WTC11 (cell line): ENCODE results near the gene HS2ST1. TPM values are rescaled to one million over a fixed set of nuclear protein-coding genes. Genes with fewer than 3 reads are reported as not detected.

Experiments
- ATAC-seq: fragments of 200-7000 bp; cut with Tn5 transposase; 2 replicates; pipeline ENCODE4 v1.10.0; 2021; ENCODE audit warnings: mild to moderate bottlenecking, moderate library complexity
- CTCF ChIA-PET: fragments of 300-600 bp; sonication (Branson Sonifier 250); formaldehyde crosslinking; loops from one replicate; lab custom pipeline; 2021; ENCODE audit warnings: antibody characterized with exemption; lab: Charles Lee
- POLR2A ChIA-PET: fragments of 350-600 bp; sonication (Branson Sonifier 250); formaldehyde crosslinking; loops from one replicate; lab custom pipeline; 2021; ENCODE audit warnings: antibody characterized with exemption; lab: Charles Lee
- DNase-seq: peaks from one replicate; pipeline ENCODE4 v3.0.0; 2021; ENCODE audit warnings: low spot score
- H3K27ac Mint-ChIP-seq: 2 replicates; pipeline ENCODE4 v1.8.0; 2021; ENCODE audit warnings: mixed read lengths
- H3K27me3 Mint-ChIP-seq: 2 replicates; pipeline ENCODE4 v1.8.0; 2021; ENCODE audit warnings: low read depth, mild to moderate bottlenecking, moderate library complexity, mixed read lengths
- H3K36me3 Mint-ChIP-seq: 2 replicates; pipeline ENCODE4 v1.8.0; 2021; ENCODE audit warnings: mixed read lengths
- H3K4me1 Mint-ChIP-seq: 2 replicates; pipeline ENCODE4 v1.8.0; 2022; ENCODE audit warnings: mixed read lengths
- H3K4me3 Mint-ChIP-seq: 2 replicates; pipeline ENCODE4 v1.8.0; 2021; ENCODE audit warnings: mild to moderate bottlenecking, moderate library complexity, mixed read lengths
- H3K9me3 Mint-ChIP-seq: 2 replicates; pipeline ENCODE4 v1.8.0; 2021; ENCODE audit warnings: mixed read lengths
- CREB1 ChIP-seq: sonication (generic); formaldehyde crosslinking; IDR thresholded peaks from 2 replicates; pipeline ENCODE4 v1.8.0; 2023; ENCODE audit warnings: mild to moderate bottlenecking, missing genetic modification reagents
- ERG ChIP-seq: fragments of 250-450 bp; sonication (Bioruptor Pico); IDR thresholded peaks from 2 replicates; pipeline ENCODE4 v1.8.0; 2021; ENCODE audit warnings: mild to moderate bottlenecking
- FOXK1 ChIP-seq: sonication (generic); formaldehyde crosslinking; IDR thresholded peaks from 2 replicates; pipeline ENCODE4 v1.8.0; 2022; ENCODE audit warnings: mild to moderate bottlenecking, moderate library complexity, missing genetic modification reagents
- FOXP1 ChIP-seq: sonication (generic); formaldehyde crosslinking; IDR thresholded peaks from 2 replicates; pipeline ENCODE4 v1.8.0; 2022; ENCODE audit warnings: missing genetic modification reagents, mild to moderate bottlenecking, moderate library complexity, borderline replicate concordance
- GRHL2 ChIP-seq: fragments of 250-450 bp; sonication (Bioruptor Pico); IDR thresholded peaks from 2 replicates; pipeline ENCODE4 v1.8.0; 2022; ENCODE audit warnings: mild to moderate bottlenecking, moderate library complexity; ENCODE audit not compliant: insufficient replicate concordance, severe bottlenecking
- JAZF1 ChIP-seq: fragments of 250-450 bp; sonication (Bioruptor Pico); IDR thresholded peaks from 2 replicates; pipeline ENCODE4 v1.9.0; 2021; ENCODE audit warnings: moderate library complexity, mild to moderate bottlenecking, inconsistent platforms
- KAT7 ChIP-seq: sonication (generic); formaldehyde crosslinking; IDR thresholded peaks from 2 replicates; pipeline ENCODE4 v1.8.1; 2023; ENCODE audit warnings: missing genetic modification reagents, mild to moderate bottlenecking, borderline replicate concordance
- MAX ChIP-seq: sonication (generic); formaldehyde crosslinking; IDR thresholded peaks from 2 replicates; pipeline ENCODE4 v1.8.0; 2022; ENCODE audit warnings: mild to moderate bottlenecking, missing genetic modification reagents
- MLX ChIP-seq: sonication (generic); formaldehyde crosslinking; IDR thresholded peaks from 2 replicates; pipeline ENCODE4 v1.8.1; 2023; ENCODE audit warnings: mild to moderate bottlenecking, missing genetic modification reagents, moderate library complexity
- MYBL2 ChIP-seq: sonication (generic); formaldehyde crosslinking; IDR thresholded peaks from 2 replicates; pipeline ENCODE4 v1.8.1; 2023; ENCODE audit warnings: mild to moderate bottlenecking, moderate library complexity, missing genetic modification reagents
- NR2C2 ChIP-seq: sonication (generic); formaldehyde crosslinking; IDR thresholded peaks from 2 replicates; pipeline ENCODE4 v1.8.0; 2022; ENCODE audit warnings: mild to moderate bottlenecking, missing genetic modification reagents
- OVOL2 ChIP-seq: fragments of 250-450 bp; sonication (Bioruptor Pico); IDR thresholded peaks from 2 replicates; pipeline ENCODE4 v1.9.0; 2021; ENCODE audit warnings: mild to moderate bottlenecking, borderline replicate concordance
- PREB ChIP-seq: sonication (generic); formaldehyde crosslinking; IDR thresholded peaks from 2 replicates; pipeline ENCODE4 v1.8.1; 2022; ENCODE audit warnings: mild to moderate bottlenecking, missing genetic modification reagents, moderate library complexity, borderline replicate concordance
- SOX15 ChIP-seq: fragments of 250-450 bp; sonication (Bioruptor Pico); IDR thresholded peaks from 2 replicates; pipeline ENCODE4 v1.9.0; 2021; ENCODE audit warnings: mild to moderate bottlenecking
- TP53 ChIP-seq: sonication (generic); formaldehyde crosslinking; IDR thresholded peaks from 2 replicates; pipeline ENCODE4 v1.8.1; 2023; ENCODE audit warnings: mild to moderate bottlenecking, missing genetic modification reagents
- ZBTB21 ChIP-seq: sonication (generic); formaldehyde crosslinking; IDR thresholded peaks from 2 replicates; pipeline ENCODE4 v1.8.1; 2023; ENCODE audit warnings: mild to moderate bottlenecking, missing genetic modification reagents, borderline replicate concordance
- ZNF263 ChIP-seq: sonication (generic); formaldehyde crosslinking; IDR thresholded peaks from 2 replicates; pipeline ENCODE4 v1.8.1; 2022; ENCODE audit warnings: low read depth, mild to moderate bottlenecking, moderate library complexity, missing genetic modification reagents
- total RNA-seq: library from RNA; stranded (reverse); gene quantifications from 3 replicates; pipeline ENCODE4 v1.2.3, GENCODE V29; 2021
- TF ChIP-seq, protein P1 (sequence below): sonication (generic); formaldehyde crosslinking; IDR thresholded peaks from 2 replicates; pipeline ENCODE4 v1.8.1; 2022; ENCODE audit warnings: mild to moderate bottlenecking, moderate library complexity, missing genetic modification reagents
- TF ChIP-seq, protein P2 (sequence below): sonication (generic); formaldehyde crosslinking; IDR thresholded peaks from 2 replicates; pipeline ENCODE4 v1.8.0; 2022; ENCODE audit warnings: mild to moderate bottlenecking, missing genetic modification reagents
- TF ChIP-seq, protein P3 (sequence below): fragments of 200-600 bp; IDR thresholded peaks from 2 replicates; pipeline ENCODE4 v1.8.0; 2022; ENCODE audit warnings: antibody characterized with exemption
- TF ChIP-seq, protein P4 (sequence below): sonication (generic); formaldehyde crosslinking; IDR thresholded peaks from 2 replicates; pipeline ENCODE4 v1.8.1; 2022; ENCODE audit warnings: missing genetic modification reagents, borderline replicate concordance
- TF ChIP-seq, protein P5 (sequence below): sonication (generic); formaldehyde crosslinking; IDR thresholded peaks from 2 replicates; pipeline ENCODE4 v1.8.0; 2023; ENCODE audit warnings: missing genetic modification reagents
- TF ChIP-seq, protein P6 (sequence below): fragments of 250-450 bp; sonication (Bioruptor Pico); IDR thresholded peaks from 2 replicates; pipeline ENCODE4 v1.9.0; 2021; ENCODE audit warnings: moderate library complexity, mild to moderate bottlenecking, inconsistent platforms, borderline replicate concordance

The HS2ST1 gene
- total RNA-seq, 1 experiment from 2014 or later = 24.7 TPM

GRCh38 chr1:87051965-87052364 lies 137.5 kb downstream of the HS2ST1 start:
- DNase-seq (no peak), ATAC-seq (no peak)
- no peaks in the 10 kb centered on the region for H3K27me3 Mint-ChIP-seq
- TF ChIP-seq PREB (CRISPR knock-in tag) (no peak), NR2C2 (CRISPR knock-in tag) (no peak), GRHL2 (CRISPR knock-in tag) (no peak), MAX (CRISPR knock-in tag) (no peak), MLX (no peak), JAZF1 (no peak), SOX15 (no peak), ERG (no peak), FOXP1 (CRISPR knock-in tag) (no peak), TP53 (CRISPR knock-in tag) (no peak), MYBL2 (CRISPR knock-in tag) (no peak)
- TF ChIP-seq, protein P1, sequence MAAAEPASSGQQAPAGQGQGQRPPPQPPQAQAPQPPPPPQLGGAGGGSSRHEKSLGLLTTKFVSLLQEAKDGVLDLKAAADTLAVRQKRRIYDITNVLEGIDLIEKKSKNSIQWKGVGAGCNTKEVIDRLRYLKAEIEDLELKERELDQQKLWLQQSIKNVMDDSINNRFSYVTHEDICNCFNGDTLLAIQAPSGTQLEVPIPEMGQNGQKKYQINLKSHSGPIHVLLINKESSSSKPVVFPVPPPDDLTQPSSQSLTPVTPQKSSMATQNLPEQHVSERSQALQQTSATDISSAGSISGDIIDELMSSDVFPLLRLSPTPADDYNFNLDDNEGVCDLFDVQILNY (CRISPR knock-in tag) = no peak
- TF ChIP-seq, protein P2, sequence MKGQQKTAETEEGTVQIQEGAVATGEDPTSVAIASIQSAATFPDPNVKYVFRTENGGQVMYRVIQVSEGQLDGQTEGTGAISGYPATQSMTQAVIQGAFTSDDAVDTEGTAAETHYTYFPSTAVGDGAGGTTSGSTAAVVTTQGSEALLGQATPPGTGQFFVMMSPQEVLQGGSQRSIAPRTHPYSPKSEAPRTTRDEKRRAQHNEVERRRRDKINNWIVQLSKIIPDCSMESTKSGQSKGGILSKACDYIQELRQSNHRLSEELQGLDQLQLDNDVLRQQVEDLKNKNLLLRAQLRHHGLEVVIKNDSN = no peak
- TF ChIP-seq, protein P3, sequence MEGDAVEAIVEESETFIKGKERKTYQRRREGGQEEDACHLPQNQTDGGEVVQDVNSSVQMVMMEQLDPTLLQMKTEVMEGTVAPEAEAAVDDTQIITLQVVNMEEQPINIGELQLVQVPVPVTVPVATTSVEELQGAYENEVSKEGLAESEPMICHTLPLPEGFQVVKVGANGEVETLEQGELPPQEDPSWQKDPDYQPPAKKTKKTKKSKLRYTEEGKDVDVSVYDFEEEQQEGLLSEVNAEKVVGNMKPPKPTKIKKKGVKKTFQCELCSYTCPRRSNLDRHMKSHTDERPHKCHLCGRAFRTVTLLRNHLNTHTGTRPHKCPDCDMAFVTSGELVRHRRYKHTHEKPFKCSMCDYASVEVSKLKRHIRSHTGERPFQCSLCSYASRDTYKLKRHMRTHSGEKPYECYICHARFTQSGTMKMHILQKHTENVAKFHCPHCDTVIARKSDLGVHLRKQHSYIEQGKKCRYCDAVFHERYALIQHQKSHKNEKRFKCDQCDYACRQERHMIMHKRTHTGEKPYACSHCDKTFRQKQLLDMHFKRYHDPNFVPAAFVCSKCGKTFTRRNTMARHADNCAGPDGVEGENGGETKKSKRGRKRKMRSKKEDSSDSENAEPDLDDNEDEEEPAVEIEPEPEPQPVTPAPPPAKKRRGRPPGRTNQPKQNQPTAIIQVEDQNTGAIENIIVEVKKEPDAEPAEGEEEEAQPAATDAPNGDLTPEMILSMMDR = no peak
- H3K27ac Mint-ChIP-seq = no peak overlapping the region
- ChIA-PET CTCF (no interaction called here), POLR2A (no interaction called here)
- peaks cover 5% of the 10 kb centered on the region; the same call in 1 of the 2 replicates for H3K4me1 Mint-ChIP-seq
- H3K36me3 Mint-ChIP-seq = peaks cover 19% of the 10 kb centered on the region
- no peak overlapping the region for H3K4me3 Mint-ChIP-seq
- H3K9me3 Mint-ChIP-seq = peaks cover 20% of the 10 kb centered on the region

GRCh38 chr1:87052400-87052799 lies 138.0 kb downstream of the HS2ST1 start:
- H3K36me3 Mint-ChIP-seq = peaks cover 15% of the 10 kb centered on the region
- no peak overlapping the region for H3K4me3 Mint-ChIP-seq
- ChIA-PET CTCF (no interaction called here), POLR2A (no interaction called here)
- no peaks in the 10 kb centered on the region for H3K27me3 Mint-ChIP-seq
- peaks cover 15% of the 10 kb centered on the region for H3K9me3 Mint-ChIP-seq
- H3K4me1 Mint-ChIP-seq = peaks cover 5% of the 10 kb centered on the region; the same call in 1 of the 2 replicates
- DNase-seq (no peak), ATAC-seq (no peak)
- H3K27ac Mint-ChIP-seq = no peak overlapping the region
- TF ChIP-seq KAT7 (CRISPR knock-in tag) (no peak), FOXP1 (CRISPR knock-in tag) (no peak), CREB1 (CRISPR knock-in tag) (no peak), FOXK1 (no peak), OVOL2 (CRISPR knock-in tag) (no peak), GRHL2 (CRISPR knock-in tag) (no peak), ZBTB21 (CRISPR knock-in tag) (no peak), MAX (CRISPR knock-in tag) (no peak), PREB (CRISPR knock-in tag) (no peak), ZNF263 (CRISPR knock-in tag) (no peak)
- TF ChIP-seq, protein P4, sequence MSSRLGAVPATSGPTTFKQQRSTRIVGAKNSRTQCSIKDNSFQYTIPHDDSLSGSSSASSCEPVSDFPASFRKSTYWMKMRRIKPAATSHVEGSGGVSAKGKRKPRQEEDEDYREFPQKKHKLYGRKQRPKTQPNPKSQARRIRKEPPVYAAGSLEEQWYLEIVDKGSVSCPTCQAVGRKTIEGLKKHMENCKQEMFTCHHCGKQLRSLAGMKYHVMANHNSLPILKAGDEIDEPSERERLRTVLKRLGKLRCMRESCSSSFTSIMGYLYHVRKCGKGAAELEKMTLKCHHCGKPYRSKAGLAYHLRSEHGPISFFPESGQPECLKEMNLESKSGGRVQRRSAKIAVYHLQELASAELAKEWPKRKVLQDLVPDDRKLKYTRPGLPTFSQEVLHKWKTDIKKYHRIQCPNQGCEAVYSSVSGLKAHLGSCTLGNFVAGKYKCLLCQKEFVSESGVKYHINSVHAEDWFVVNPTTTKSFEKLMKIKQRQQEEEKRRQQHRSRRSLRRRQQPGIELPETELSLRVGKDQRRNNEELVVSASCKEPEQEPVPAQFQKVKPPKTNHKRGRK (CRISPR knock-in tag) = no peak
- TF ChIP-seq, protein P5, sequence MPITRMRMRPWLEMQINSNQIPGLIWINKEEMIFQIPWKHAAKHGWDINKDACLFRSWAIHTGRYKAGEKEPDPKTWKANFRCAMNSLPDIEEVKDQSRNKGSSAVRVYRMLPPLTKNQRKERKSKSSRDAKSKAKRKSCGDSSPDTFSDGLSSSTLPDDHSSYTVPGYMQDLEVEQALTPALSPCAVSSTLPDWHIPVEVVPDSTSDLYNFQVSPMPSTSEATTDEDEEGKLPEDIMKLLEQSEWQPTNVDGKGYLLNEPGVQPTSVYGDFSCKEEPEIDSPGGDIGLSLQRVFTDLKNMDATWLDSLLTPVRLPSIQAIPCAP (CRISPR knock-in tag) = no peak
- TF ChIP-seq, protein P6, sequence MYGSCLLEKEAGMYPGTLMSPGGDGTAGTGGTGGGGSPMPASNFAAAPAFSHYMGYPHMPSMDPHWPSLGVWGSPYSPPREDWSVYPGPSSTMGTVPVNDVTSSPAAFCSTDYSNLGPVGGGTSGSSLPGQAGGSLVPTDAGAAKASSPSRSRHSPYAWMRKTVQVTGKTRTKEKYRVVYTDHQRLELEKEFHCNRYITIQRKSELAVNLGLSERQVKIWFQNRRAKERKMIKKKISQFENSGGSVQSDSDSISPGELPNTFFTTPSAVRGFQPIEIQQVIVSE (CRISPR knock-in tag) = no peak
